ENCODE results near the gene TMEM141. TPM values are rescaled to one million over a fixed set of nuclear protein-coding genes. Genes with fewer than 3 reads are reported as not detected.
"Not testable (repeated sequence)": the region's sequence is repeated elsewhere in the genome, so short reads cannot be mapped to it uniquely, and the experiment has no call there.

The TMEM141 gene
- total RNA-seq, 4 donors from 2014 or later, result 46.9 to 70.2 (median 51.1) TPM

GRCh38 chr9:136842380-136842948 lies 51.3 kb downstream of the TMEM141 start, which contains the start of gene AJM1:
TSS of gene AJM1 (plus strand) at chr9:136842478. CDS start at chr9:136844415, 1,937 bp downstream.
- DNase-seq, result peak in 1 of 2 donors; percentile 71
- intact Hi-C loops (cut with DNase I; ENCODE audit: low total_unique reads); in situ Hi-C loops (cut with MboI; ENCODE audit: low sequenced_read_pairs in 4 of 4); H3K9me3 ChIP-seq: not testable (repeated sequence)
- peak within 1 kb of the TSS; percentile 37 to 73 (median 50) for H3K27ac ChIP-seq
- peak; percentile 78 to 89 (median 88) for TF ChIP-seq CTCF (IDR thresholded peaks at IDR 0.05 in 4 of 5, conservative IDR thresholded peaks at IDR 0.05 in 1 of 5)
- ATAC-seq, result peak; percentile 67 to 76
- H3K27me3 ChIP-seq, result peaks cover 11 to 21% (median 14%) of the 10 kb centered on the region in 3 donors
- peaks cover 0 to 18% of the 10 kb centered on the region in 2 donors for H3K36me3 ChIP-seq
- peaks cover 17 to 41% of the 10 kb centered on the region in 2 donors for H3K4me1 ChIP-seq
- H3K4me3 ChIP-seq, result peak within 1 kb of the TSS; percentile 51 to 59 (median 56)

Small RNA genes within 50 kb of the gene (microRNA-seq; reads per million reads assigned to microRNA genes)
- 0 reads per million in 2 donors for gene MIR4292 (ENCODE audit: borderline replicate concordance in 2 of 2)
- 0 reads per million in 2 donors for gene MIR6722 (ENCODE audit: borderline replicate concordance in 2 of 2)

Other genes starting within 250 kb of the TMEM141 start
- gene NOTCH1, start 245.3 kb upstream of the TMEM141 start, total RNA-seq, result 10 to 100 TPM in 1 of 4 donors, 1 to 10 TPM in 3; 6.3 to 15.4 (median 8.2) TPM
- gene EGFL7, start 128.4 kb upstream of the TMEM141 start, total RNA-seq, result 10 to 100 TPM; 37.4 to 74.7 (median 49.0) TPM
- 10 to 100 TPM; 19.0 to 77.4 (median 36.0) TPM for gene AGPAT2, start 103.9 kb upstream of the TMEM141 start, total RNA-seq
- gene DIPK1B, start 78.8 kb upstream of the TMEM141 start, total RNA-seq, result 1 to 10 TPM; 1.8 to 4.6 (median 3.8) TPM
- gene LCN10, start 48.4 kb upstream of the TMEM141 start, total RNA-seq, result 1 to 10 TPM in 3 of 4 donors, under 1 TPM in 1; 0.61 to 4.7 (median 1.6) TPM
- 10 to 100 TPM in 1 of 4 donors, 1 to 10 TPM in 3; 2.1 to 11.7 (median 3.7) TPM for gene LCN6, start 42.8 kb upstream of the TMEM141 start, total RNA-seq
- gene LCN8, start 33.1 kb upstream of the TMEM141 start, total RNA-seq, result not detected
- gene LCN15, start 26.8 kb upstream of the TMEM141 start, total RNA-seq, result not detected
- under 1 TPM in 1 of 4 donors, not detected in 3; 0.31 TPM for gene CCDC183, start 5.0 kb downstream of the TMEM141 start, total RNA-seq
- 100 to 1,000 TPM in 2 of 4 donors, 10 to 100 TPM in 2; 84.9 to 121 (median 105) TPM for gene RABL6, start 16.6 kb downstream of the TMEM141 start, total RNA-seq
- gene AJM1, start 51.1 kb downstream of the TMEM141 start, total RNA-seq, result 1 to 10 TPM; 1.3 to 2.1 (median 1.6) TPM
- 100 to 1,000 TPM in 3 of 4 donors, 10 to 100 TPM in 1; 98.8 to 204 (median 152) TPM for gene PHPT1, start 58.1 kb downstream of the TMEM141 start, total RNA-seq
- gene MAMDC4, start 61.0 kb downstream of the TMEM141 start, total RNA-seq, result 1 to 10 TPM in 3 of 4 donors, under 1 TPM in 1; 0.95 to 2.3 (median 1.7) TPM
- gene EDF1, start 75.0 kb downstream of the TMEM141 start, total RNA-seq, result 100 to 1,000 TPM; 285 to 440 (median 334) TPM
- gene TRAF2, start 95.2 kb downstream of the TMEM141 start, total RNA-seq, result 1 to 10 TPM; 3.5 to 6.6 (median 4.8) TPM
- gene FBXW5, start 153.4 kb downstream of the TMEM141 start, total RNA-seq, result 100 to 1,000 TPM; 329 to 469 (median 435) TPM
- 1 to 10 TPM in 2 of 4 donors, not detected in 2; 1.7 to 5.2 TPM for gene C8G, start 153.9 kb downstream of the TMEM141 start, total RNA-seq
- gene LCN12, start 160.9 kb downstream of the TMEM141 start, total RNA-seq, result not detected
- gene PTGDS, start 186.2 kb downstream of the TMEM141 start, total RNA-seq, result 10 to 100 TPM in 3 of 4 donors, 1 to 10 TPM in 1; 2.3 to 35.2 (median 27.0) TPM
- gene LCNL1, start 191.6 kb downstream of the TMEM141 start, total RNA-seq, result under 1 TPM in 1 of 4 donors, not detected in 3; 0.10 TPM
- 10 to 100 TPM; 10.8 to 15.6 (median 14.6) TPM for gene PAXX, start 201.1 kb downstream of the TMEM141 start, total RNA-seq
- gene CLIC3, start 205.2 kb downstream of the TMEM141 start, total RNA-seq, result under 1 TPM in 1 of 4 donors, not detected in 3; 0.36 TPM
- 10 to 100 TPM; 14.1 to 20.0 (median 16.7) TPM for gene ABCA2, start 236.9 kb downstream of the TMEM141 start, total RNA-seq
- gene FUT7, start 240.7 kb downstream of the TMEM141 start, total RNA-seq, result not detected